ENCODE measurements around the gene CAMK1D.

CAMK1D gene

GRCh38 chr10:12792889-12793556 is 443.7 kb downstream of the CAMK1D start:
- Histone ChIP-seq H3K27ac (ENCODE audit: low read depth, low read length) (no peak overlapping the region), H2AFZ (ENCODE audit: low read length, unreplicated experiment) (no peak overlapping the region), H3K79me2 (ENCODE audit: control insufficient read depth, insufficient read depth, low read length, unreplicated experiment) (no peaks in the 10 kb centered on the region), H3K27me3 (ENCODE audit: insufficient read depth, low read length) (no peaks in the 10 kb centered on the region), H3K4me1 (ENCODE audit: control insufficient read depth, insufficient read depth, low read length, unreplicated experiment) (no peaks in the 10 kb centered on the region), H3K4me3 (ENCODE audit: low read depth, low read length) (no peak overlapping the region), H3K36me3 (ENCODE audit: insufficient read depth, low read length) (no peaks in the 10 kb centered on the region)

- H3K4me1 ChIP-seq (ENCODE audit: control insufficient read depth, insufficient read depth, low read length, unreplicated experiment) = no peaks in the 10 kb centered on the region
- H2AFZ ChIP-seq (ENCODE audit: low read length, unreplicated experiment) = no peak overlapping the region
Measured at GRCh38 chr10:12795315-12796110, 446.2 kb downstream of the CAMK1D start.

GRCh38 chr10:12796401-12797160 is 447.2 kb downstream of the CAMK1D start:
- Histone ChIP-seq H3K4me1 (ENCODE audit: control insufficient read depth, insufficient read depth, low read length, unreplicated experiment) (no peaks in the 10 kb centered on the region), H3K27me3 (ENCODE audit: insufficient read depth, low read length) (no peaks in the 10 kb centered on the region), H3K79me2 (ENCODE audit: control insufficient read depth, insufficient read depth, low read length, unreplicated experiment) (no peaks in the 10 kb centered on the region), H2AFZ (ENCODE audit: low read length, unreplicated experiment) (no peak overlapping the region), H3K36me3 (ENCODE audit: insufficient read depth, low read length) (no peaks in the 10 kb centered on the region), H3K27ac (ENCODE audit: low read depth, low read length) (no peak overlapping the region), H3K4me3 (ENCODE audit: low read depth, low read length) (no peak overlapping the region)

More at GRCh38 chr10:12795315-12796110, 446.2 kb downstream of the CAMK1D start:
- Histone ChIP-seq H3K27me3 (ENCODE audit: insufficient read depth, low read length) (no peaks in the 10 kb centered on the region), H3K27ac (ENCODE audit: low read depth, low read length) (no peak overlapping the region), H3K79me2 (ENCODE audit: control insufficient read depth, insufficient read depth, low read length, unreplicated experiment) (no peaks in the 10 kb centered on the region), H3K4me3 (ENCODE audit: low read depth, low read length) (no peak overlapping the region), H3K36me3 (ENCODE audit: insufficient read depth, low read length) (no peaks in the 10 kb centered on the region)

- Histone ChIP-seq H3K79me2 (ENCODE audit: control insufficient read depth, insufficient read depth, low read length, unreplicated experiment) (no peaks in the 10 kb centered on the region), H3K4me3 (ENCODE audit: low read depth, low read length) (no peak overlapping the region), H2AFZ (ENCODE audit: low read length, unreplicated experiment) (no peak overlapping the region), H3K36me3 (ENCODE audit: insufficient read depth, low read length) (no peaks in the 10 kb centered on the region), H3K4me1 (ENCODE audit: control insufficient read depth, insufficient read depth, low read length, unreplicated experiment) (no peaks in the 10 kb centered on the region), H3K27ac (ENCODE audit: low read depth, low read length) (no peak overlapping the region), H3K27me3 (ENCODE audit: insufficient read depth, low read length) (no peaks in the 10 kb centered on the region)
Measured at GRCh38 chr10:12797471-12798262, 448.3 kb downstream of the CAMK1D start.

GRCh38 chr10:12799144-12799543 is 449.8 kb downstream of the CAMK1D start:
- Histone ChIP-seq H2AFZ (ENCODE audit: low read length, unreplicated experiment) (no peak overlapping the region), H3K4me3 (ENCODE audit: low read depth, low read length) (no peak overlapping the region), H3K4me1 (ENCODE audit: control insufficient read depth, insufficient read depth, low read length, unreplicated experiment) (no peaks in the 10 kb centered on the region), H3K27ac (ENCODE audit: low read depth, low read length) (no peak overlapping the region), H3K36me3 (ENCODE audit: insufficient read depth, low read length) (no peaks in the 10 kb centered on the region), H3K79me2 (ENCODE audit: control insufficient read depth, insufficient read depth, low read length, unreplicated experiment) (no peaks in the 10 kb centered on the region), H3K27me3 (ENCODE audit: insufficient read depth, low read length) (no peaks in the 10 kb centered on the region)

GRCh38 chr10:12799714-12800113 is 450.4 kb downstream of the CAMK1D start:
- Histone ChIP-seq H3K27me3 (ENCODE audit: insufficient read depth, low read length) (no peaks in the 10 kb centered on the region), H3K27ac (ENCODE audit: low read depth, low read length) (no peak overlapping the region), H3K79me2 (ENCODE audit: control insufficient read depth, insufficient read depth, low read length, unreplicated experiment) (no peaks in the 10 kb centered on the region), H2AFZ (ENCODE audit: low read length, unreplicated experiment) (no peak overlapping the region), H3K4me3 (ENCODE audit: low read depth, low read length) (no peak overlapping the region), H3K4me1 (ENCODE audit: control insufficient read depth, insufficient read depth, low read length, unreplicated experiment) (no peaks in the 10 kb centered on the region), H3K36me3 (ENCODE audit: insufficient read depth, low read length) (no peaks in the 10 kb centered on the region)

- Histone ChIP-seq H3K79me2 (ENCODE audit: control insufficient read depth, insufficient read depth, low read length, unreplicated experiment) (no peaks in the 10 kb centered on the region), H3K27me3 (ENCODE audit: insufficient read depth, low read length) (no peaks in the 10 kb centered on the region), H3K27ac (ENCODE audit: low read depth, low read length) (no peak overlapping the region), H2AFZ (ENCODE audit: low read length, unreplicated experiment) (no peak overlapping the region), H3K4me1 (ENCODE audit: control insufficient read depth, insufficient read depth, low read length, unreplicated experiment) (no peaks in the 10 kb centered on the region), H3K4me3 (ENCODE audit: low read depth, low read length) (no peak overlapping the region), H3K36me3 (ENCODE audit: insufficient read depth, low read length) (no peaks in the 10 kb centered on the region)
Measured at GRCh38 chr10:12800302-12800701, 451.0 kb downstream of the CAMK1D start.

GRCh38 chr10:12801214-12802087 is 452.1 kb downstream of the CAMK1D start:
- H3K4me1 ChIP-seq (ENCODE audit: control insufficient read depth, insufficient read depth, low read length, unreplicated experiment) = no peaks in the 10 kb centered on the region
- H3K27me3 ChIP-seq (ENCODE audit: insufficient read depth, low read length) = no peaks in the 10 kb centered on the region
- no peaks in the 10 kb centered on the region for H3K36me3 ChIP-seq (ENCODE audit: insufficient read depth, low read length)
- H3K79me2 ChIP-seq (ENCODE audit: control insufficient read depth, insufficient read depth, low read length, unreplicated experiment) = no peaks in the 10 kb centered on the region
- H3K4me3 ChIP-seq (ENCODE audit: low read depth, low read length) = no peak overlapping the region
- no peak overlapping the region for H3K27ac ChIP-seq (ENCODE audit: low read depth, low read length)
- no peak overlapping the region for H2AFZ ChIP-seq (ENCODE audit: low read length, unreplicated experiment)

GRCh38 chr10:12803776-12804175 is 454.4 kb downstream of the CAMK1D start:
- no peak overlapping the region for H3K27ac ChIP-seq (ENCODE audit: low read depth, low read length)
- H3K79me2 ChIP-seq (ENCODE audit: control insufficient read depth, insufficient read depth, low read length, unreplicated experiment) = no peaks in the 10 kb centered on the region
- H3K4me3 ChIP-seq (ENCODE audit: low read depth, low read length) = no peak overlapping the region
- no peaks in the 10 kb centered on the region for H3K36me3 ChIP-seq (ENCODE audit: insufficient read depth, low read length)
- H3K4me1 ChIP-seq (ENCODE audit: control insufficient read depth, insufficient read depth, low read length, unreplicated experiment) = no peaks in the 10 kb centered on the region
- H3K27me3 ChIP-seq (ENCODE audit: insufficient read depth, low read length) = no peaks in the 10 kb centered on the region
- no peak overlapping the region for H2AFZ ChIP-seq (ENCODE audit: low read length, unreplicated experiment)

Measured in ACC112 (cell line).